Measurements from ENCODE around the gene SYNE2.

Gene SYNE2

GRCh38 chr14:63993992-63994391 lies 141.2 kb downstream of the SYNE2 start:
- DNase-seq (ENCODE audit: low read depth) = peak; percentile 17
- no peak for TF ChIP-seq CTCF (IDR thresholded peaks at IDR 0.05; ENCODE audit: insufficient read depth, low read depth, low read length, missing control alignments)
- no peak overlapping the region for H3K4me3 ChIP-seq (ENCODE audit: low read depth, low read length)

GRCh38 chr14:63995285-63995684 lies 142.5 kb downstream of the SYNE2 start:
- TF ChIP-seq CTCF (IDR thresholded peaks at IDR 0.05; ENCODE audit: insufficient read depth, low read depth, low read length, missing control alignments) = no peak
- H3K4me3 ChIP-seq (ENCODE audit: low read depth, low read length) = no peak overlapping the region
- DNase-seq (ENCODE audit: low read depth) = no peak

GRCh38 chr14:63996016-63996415 lies 143.2 kb downstream of the SYNE2 start:
- DNase-seq (ENCODE audit: low read depth) = no peak
- no peak for TF ChIP-seq CTCF (IDR thresholded peaks at IDR 0.05; ENCODE audit: insufficient read depth, low read depth, low read length, missing control alignments)
- no peak overlapping the region for H3K4me3 ChIP-seq (ENCODE audit: low read depth, low read length)

- no peak for DNase-seq (ENCODE audit: low read depth)
- no peak for TF ChIP-seq CTCF (IDR thresholded peaks at IDR 0.05; ENCODE audit: insufficient read depth, low read depth, low read length, missing control alignments)
- no peak overlapping the region for H3K4me3 ChIP-seq (ENCODE audit: low read depth, low read length)
These were observed 143.9 kb downstream of the SYNE2 start for GRCh38 chr14:63996625-63997220.

GRCh38 chr14:64000749-64001148 lies 147.9 kb downstream of the SYNE2 start:
- TF ChIP-seq CTCF (IDR thresholded peaks at IDR 0.05; ENCODE audit: insufficient read depth, low read depth, low read length, missing control alignments) = no peak
- no peak for DNase-seq (ENCODE audit: low read depth)

GRCh38 chr14:64005822-64006221 lies 153.0 kb downstream of the SYNE2 start:
- no peak overlapping the region for H3K4me3 ChIP-seq (ENCODE audit: low read depth, low read length)
- TF ChIP-seq CTCF (IDR thresholded peaks at IDR 0.05; ENCODE audit: insufficient read depth, low read depth, low read length, missing control alignments) = no peak
- peak; percentile 17 for DNase-seq (ENCODE audit: low read depth)

More at GRCh38 chr14:64000749-64001148, 147.9 kb downstream of the SYNE2 start:
- H3K4me3 ChIP-seq (ENCODE audit: low read depth, low read length) = no peak overlapping the region

- TF ChIP-seq CTCF (IDR thresholded peaks at IDR 0.05; ENCODE audit: insufficient read depth, low read depth, low read length, missing control alignments) = no peak
- H3K4me3 ChIP-seq (ENCODE audit: low read depth, low read length) = no peak overlapping the region
- no peak for DNase-seq (ENCODE audit: low read depth)
These were observed 155.2 kb downstream of the SYNE2 start for GRCh38 chr14:64008016-64008415.

All from GM12865 (cell line).